Hepatocyte (in vitro differentiated cells): Measurements from ENCODE around the gene PRKG1. TPM values are rescaled to one million over a fixed set of nuclear protein-coding genes. Genes with fewer than 3 reads are reported as not detected.

Source experiments
- DNase-seq: peaks from one replicate; pipeline ENCODE4 v3.0.0-alpha.2; 2016; ENCODE audit warnings: low spot score
- H2AFZ ChIP-seq: fragments of 200-600 bp; sonication (generic); 2 replicates; pipeline ENCODE4 v1.6.0; 2016; ENCODE audit warnings: antibody characterized with exemption, mild to moderate bottlenecking
- H3K27ac ChIP-seq: fragments of 200-600 bp; sonication (generic); 2 replicates; pipeline ENCODE4 v1.5.1; 2016; ENCODE audit warnings: mild to moderate bottlenecking
- H3K27me3 ChIP-seq: fragments of 200-600 bp; sonication (generic); 2 replicates; pipeline ENCODE4 v1.6.1; 2016
- H3K36me3 ChIP-seq: fragments of 200-600 bp; sonication (generic); replicated peaks from 2 replicates; pipeline ENCODE4 v1.5.1; 2016; ENCODE audit warnings: low read depth; ENCODE audit not compliant: insufficient read depth
- H3K4me1 ChIP-seq: fragments of 200-600 bp; sonication (generic); 2 replicates; pipeline ENCODE4 v1.5.1; 2016; ENCODE audit warnings: mild to moderate bottlenecking, moderate library complexity; ENCODE audit not compliant: insufficient read depth
- H3K4me2 ChIP-seq: fragments of 200-600 bp; sonication (generic); 2 replicates; pipeline ENCODE4 v1.6.0; 2016
- H3K4me3 ChIP-seq: fragments of 200-600 bp; sonication (generic); 2 replicates; pipeline ENCODE4 v1.5.1; 2016; ENCODE audit warnings: mild to moderate bottlenecking
- H3K79me2 ChIP-seq: fragments of 200-600 bp; sonication (generic); 2 replicates; pipeline ENCODE4 v1.6.0; 2017; ENCODE audit warnings: mild to moderate bottlenecking
- H3K9me2 ChIP-seq: fragments of 200-600 bp; sonication (generic); replicated peaks from 2 replicates; pipeline ENCODE4 v1.6.0; 2017; ENCODE audit warnings: mild to moderate bottlenecking; ENCODE audit not compliant: insufficient read depth
- H3K9me3 ChIP-seq: fragments of 200-600 bp; sonication (generic); 2 replicates; pipeline ENCODE4 v1.5.1; 2016; ENCODE audit warnings: low read depth, mild to moderate bottlenecking
- H4K20me1 ChIP-seq: fragments of 200-600 bp; sonication (generic); 2 replicates; pipeline ENCODE4 v1.6.0; 2016; ENCODE audit warnings: mild to moderate bottlenecking; ENCODE audit not compliant: insufficient read depth, poor library complexity, severe bottlenecking
- EZH2 ChIP-seq: fragments of 200-600 bp; sonication (generic); IDR thresholded peaks from 2 replicates; pipeline ENCODE4 v1.6.1; 2016; ENCODE audit warnings: antibody characterized with exemption, mild to moderate bottlenecking, borderline replicate concordance
- EZH2phosphoT487 ChIP-seq: fragments of 200-600 bp; sonication (generic); IDR thresholded peaks from one replicate; pipeline ENCODE4 v1.6.1; 2018; ENCODE audit warnings: antibody characterized with exemption, mild to moderate bottlenecking, low read depth, moderate library complexity; ENCODE audit not compliant: unreplicated experiment, severe bottlenecking
- WGBS: methylation state at CpG from one replicate; pipeline ENCODE4 v1.1.6; 2016; ENCODE audit warnings: low lambda C conversion rate; ENCODE audit errors: missing lambda C conversion rate; 5-methylcytosine and 5-hydroxymethylcytosine counted together
- polyA plus RNA-seq: library from polyadenylated mRNA; unstranded; fragments of >200 nt; fragmentation: Nextera tagmentation; extraction: Ambion mirVana; gene quantifications from 2 replicates; pipeline ENCODE4 v1.2.1, GENCODE V29; 2016
- total RNA-seq: library from RNA; depleted of rRNA; stranded (reverse); fragments of >200 nt; gene quantifications from 2 replicates; pipeline ENCODE4 v1.2.3, GENCODE V29; 2014
- TF ChIP-seq, protein P1 (sequence below): fragments of 200-600 bp; sonication (generic); IDR thresholded peaks from 2 replicates; pipeline ENCODE4 v1.5.1; 2016; ENCODE audit warnings: antibody characterized with exemption, mild to moderate bottlenecking; ENCODE audit not compliant: poor library complexity

PRKG1 gene
- total and polyA plus RNA-seq, 2 experiments from 2014 or later: 4.0 to 8.1 TPM

DNA sequence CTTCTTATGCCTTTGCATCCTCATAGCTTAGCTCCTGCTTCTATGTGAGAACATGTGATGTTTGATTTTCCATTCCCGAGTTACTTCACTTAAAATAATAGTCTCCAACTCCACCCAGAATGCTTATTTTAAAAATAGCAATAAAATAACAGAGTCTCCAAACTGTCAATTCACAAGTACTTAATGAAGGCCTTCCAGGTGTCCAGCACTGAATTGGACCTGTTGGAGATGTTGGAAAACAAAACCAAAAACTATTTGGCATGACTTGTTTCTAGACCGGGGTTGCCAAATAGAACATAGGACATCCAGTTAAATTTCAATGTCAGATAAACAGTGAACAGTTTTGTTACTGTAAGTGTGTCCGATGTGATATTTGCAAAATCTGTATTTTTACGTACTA is 1031.7 kb downstream of the PRKG1 start:
- Histone ChIP-seq H3K9me2 (no peaks in the 10 kb centered on the region), H3K4me1 (no peaks in the 10 kb centered on the region), H3K4me2 (no peak overlapping the region), H2AFZ (no peak overlapping the region), H3K27ac (no peak overlapping the region), H3K4me3 (no peak overlapping the region), H3K79me2 (no peaks in the 10 kb centered on the region), H4K20me1 (no peaks in the 10 kb centered on the region), H3K9me3 (no peaks in the 10 kb centered on the region), H3K36me3 (no peaks in the 10 kb centered on the region), H3K27me3 (no peaks in the 10 kb centered on the region)
- DNase-seq: no peak
- no peak for TF ChIP-seq EZH2
- no peak for TF ChIP-seq EZH2phosphoT487
- TF ChIP-seq, protein P1, sequence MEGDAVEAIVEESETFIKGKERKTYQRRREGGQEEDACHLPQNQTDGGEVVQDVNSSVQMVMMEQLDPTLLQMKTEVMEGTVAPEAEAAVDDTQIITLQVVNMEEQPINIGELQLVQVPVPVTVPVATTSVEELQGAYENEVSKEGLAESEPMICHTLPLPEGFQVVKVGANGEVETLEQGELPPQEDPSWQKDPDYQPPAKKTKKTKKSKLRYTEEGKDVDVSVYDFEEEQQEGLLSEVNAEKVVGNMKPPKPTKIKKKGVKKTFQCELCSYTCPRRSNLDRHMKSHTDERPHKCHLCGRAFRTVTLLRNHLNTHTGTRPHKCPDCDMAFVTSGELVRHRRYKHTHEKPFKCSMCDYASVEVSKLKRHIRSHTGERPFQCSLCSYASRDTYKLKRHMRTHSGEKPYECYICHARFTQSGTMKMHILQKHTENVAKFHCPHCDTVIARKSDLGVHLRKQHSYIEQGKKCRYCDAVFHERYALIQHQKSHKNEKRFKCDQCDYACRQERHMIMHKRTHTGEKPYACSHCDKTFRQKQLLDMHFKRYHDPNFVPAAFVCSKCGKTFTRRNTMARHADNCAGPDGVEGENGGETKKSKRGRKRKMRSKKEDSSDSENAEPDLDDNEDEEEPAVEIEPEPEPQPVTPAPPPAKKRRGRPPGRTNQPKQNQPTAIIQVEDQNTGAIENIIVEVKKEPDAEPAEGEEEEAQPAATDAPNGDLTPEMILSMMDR: no peak
- WGBS: 95% methylated on average over 4 of the region's 4 CpGs

DNA sequence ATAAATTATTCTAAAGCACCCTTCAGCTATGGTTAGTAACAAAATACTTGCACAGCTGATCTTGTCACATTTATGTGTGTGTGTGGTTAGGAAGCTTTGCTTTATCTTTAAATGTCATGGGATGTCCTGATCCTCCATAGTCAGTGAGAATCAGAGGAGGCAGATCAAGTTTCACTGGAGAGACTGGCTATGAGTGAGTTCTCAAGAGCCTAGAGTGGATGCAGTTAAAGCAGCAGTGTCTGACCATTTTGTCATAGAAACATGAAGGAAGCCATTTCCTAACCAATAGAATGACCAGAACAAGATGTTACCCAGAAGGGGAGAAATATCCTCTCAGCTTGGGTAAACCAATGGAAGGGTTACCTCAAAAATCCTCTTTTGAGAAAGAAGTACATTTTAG is 1032.6 kb downstream of the PRKG1 start:
- H2AFZ ChIP-seq: no peak overlapping the region
- no peak overlapping the region for H3K27ac ChIP-seq
- H3K79me2 ChIP-seq: no peaks in the 10 kb centered on the region
- no peak overlapping the region for H3K4me2 ChIP-seq
- H3K27me3 ChIP-seq: no peaks in the 10 kb centered on the region
- H4K20me1 ChIP-seq: no peaks in the 10 kb centered on the region
- H3K36me3 ChIP-seq: no peaks in the 10 kb centered on the region
- no peak for TF ChIP-seq EZH2
- no peak for TF ChIP-seq EZH2phosphoT487
- TF ChIP-seq, protein P1: no peak
- H3K9me3 ChIP-seq: no peaks in the 10 kb centered on the region
- no peaks in the 10 kb centered on the region for H3K4me1 ChIP-seq
- no peak overlapping the region for H3K4me3 ChIP-seq
- no peak for DNase-seq
- no peaks in the 10 kb centered on the region for H3K9me2 ChIP-seq

DNA sequence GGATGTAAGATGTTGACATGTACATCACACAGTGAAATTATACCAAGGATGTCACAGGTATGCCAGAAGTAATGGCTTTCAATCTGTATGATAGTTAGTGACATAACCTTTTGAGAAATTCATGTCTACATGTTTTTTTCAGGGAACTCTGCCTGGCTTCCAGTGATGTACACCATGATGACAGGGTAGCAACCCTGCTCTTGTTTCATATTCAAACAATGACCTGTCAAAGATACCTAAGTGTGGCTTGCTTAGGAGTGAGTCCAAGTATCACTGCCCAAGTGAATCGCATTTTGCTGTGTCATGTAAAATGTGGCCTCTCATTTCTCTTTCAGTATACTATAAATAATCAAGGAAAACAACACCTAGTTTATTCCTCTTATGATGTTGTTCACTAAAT is 1033.9 kb downstream of the PRKG1 start:
- Histone ChIP-seq H3K4me3 (no peak overlapping the region), H3K4me1 (no peaks in the 10 kb centered on the region), H3K4me2 (no peak overlapping the region), H4K20me1 (no peaks in the 10 kb centered on the region), H3K79me2 (no peaks in the 10 kb centered on the region), H3K36me3 (no peaks in the 10 kb centered on the region), H3K27me3 (no peaks in the 10 kb centered on the region), H3K9me2 (no peaks in the 10 kb centered on the region), H3K9me3 (no peaks in the 10 kb centered on the region), H2AFZ (no peak overlapping the region), H3K27ac (no peak overlapping the region)
- WGBS: 100% methylated on average over 1 of the region's 1 CpG
- TF ChIP-seq EZH2phosphoT487 (no peak), EZH2 (no peak)
- TF ChIP-seq, protein P1: no peak
- DNase-seq: no peak

GRCh38 chr10:52110576-52110975 is 1036.3 kb downstream of the PRKG1 start:
- TF ChIP-seq EZH2: no peak
- TF ChIP-seq, protein P1: no peak
- H3K4me3 ChIP-seq: no peak overlapping the region
- 95% methylated on average over 5 of the region's 5 CpGs for WGBS

More at GRCh38 chr10:52110576-52110975, 1036.3 kb downstream of the PRKG1 start:
- Histone ChIP-seq H3K79me2 (no peaks in the 10 kb centered on the region), H3K4me1 (no peaks in the 10 kb centered on the region), H3K9me3 (no peaks in the 10 kb centered on the region), H3K9me2 (no peaks in the 10 kb centered on the region), H3K27me3 (no peaks in the 10 kb centered on the region), H3K27ac (no peak overlapping the region), H3K36me3 (no peaks in the 10 kb centered on the region), H3K4me2 (no peak overlapping the region), H2AFZ (no peak overlapping the region), H4K20me1 (no peaks in the 10 kb centered on the region)
- no peak for DNase-seq
